Neutrophil (primary cell): ENCODE data around the gene ADCY10.

Source experiments
- H3K27ac ChIP-seq: fragments of 200-600 bp; sonication (generic); 2 replicates; pipeline ENCODE4 v1.5.1; 2016; ENCODE audit warnings: mild to moderate bottlenecking, moderate library complexity
- H3K27me3 ChIP-seq: fragments of 200-600 bp; sonication (generic); 2 replicates; pipeline ENCODE4 v1.6.0; 2016; ENCODE audit warnings: mild to moderate bottlenecking
- H3K36me3 ChIP-seq: fragments of 200-600 bp; sonication (generic); 2 replicates; pipeline ENCODE4 v1.5.1; 2017
- H3K4me1 ChIP-seq, 2 experiments: fragments of 200-600 bp in 1 of 2; sonication (generic) in 1 of 2; 1 replicate in 1 of 2; 2 replicates in 1 of 2; pipeline versions ENCODE4 v1.5.1 to v1.6.1; 2013 to 2016; ENCODE audit warnings: low read depth in 1 of 2, low read length in 1 of 2, mild to moderate bottlenecking in 1 of 2, moderate library complexity in 1 of 2; ENCODE audit not compliant: control insufficient read depth in 1 of 2, insufficient read depth in 1 of 2
- H3K4me3 ChIP-seq, 2 experiments: fragments of 200-600 bp in 1 of 2; sonication (generic) in 1 of 2; 1 replicate in 1 of 2; 2 replicates in 1 of 2; pipeline ENCODE4 v1.5.1; 2013 to 2016; ENCODE audit warnings: low read depth in 1 of 2, low read length in 1 of 2, mild to moderate bottlenecking in 1 of 2, moderate library complexity in 1 of 2
- H3K9me3 ChIP-seq: fragments of 200-600 bp; sonication (generic); 2 replicates; pipeline ENCODE4 v1.5.1; 2016
- CTCF ChIP-seq: fragments of 200-600 bp; sonication (generic); IDR thresholded peaks from 2 replicates; pipeline ENCODE4 v1.5.1; 2016; ENCODE audit warnings: antibody characterized with exemption

The ADCY10 gene

GRCh38 chr1:167860231-167860923, 53.6 kb downstream of the ADCY10 start:
- no peak for TF ChIP-seq CTCF
- Histone ChIP-seq H3K27me3 (no peaks in the 10 kb centered on the region), H3K4me1 (no peaks in the 10 kb centered on the region), H3K27ac (no peak overlapping the region), H3K36me3 (no peaks in the 10 kb centered on the region), H3K4me3 (no peak overlapping the region), H3K9me3 (no peaks in the 10 kb centered on the region)

- no peak overlapping the region for H3K4me3 ChIP-seq
- H3K27ac ChIP-seq: no peak overlapping the region
- no peaks in the 10 kb centered on the region for H3K36me3 ChIP-seq
- H3K27me3 ChIP-seq: no peaks in the 10 kb centered on the region
- no peaks in the 10 kb centered on the region for H3K4me1 ChIP-seq
- H3K9me3 ChIP-seq: no peaks in the 10 kb centered on the region
- TF ChIP-seq CTCF: no peak
Observed at GRCh38 chr1:167856711-167857418, 57.1 kb downstream of the ADCY10 start.

- Histone ChIP-seq H3K4me1 (no peaks in the 10 kb centered on the region), H3K27ac (no peak overlapping the region), H3K9me3 (no peaks in the 10 kb centered on the region), H3K4me3 (no peak overlapping the region), H3K36me3 (no peaks in the 10 kb centered on the region), H3K27me3 (no peaks in the 10 kb centered on the region)
- TF ChIP-seq CTCF: no peak
Observed at GRCh38 chr1:167854184-167854583, 59.8 kb downstream of the ADCY10 start.

GRCh38 chr1:167849666-167850065, 64.3 kb downstream of the ADCY10 start:
- Histone ChIP-seq H3K36me3 (no peaks in the 10 kb centered on the region), H3K9me3 (no peaks in the 10 kb centered on the region), H3K4me1 (no peaks in the 10 kb centered on the region), H3K27ac (no peak overlapping the region), H3K27me3 (no peaks in the 10 kb centered on the region), H3K4me3 (no peak overlapping the region)
- TF ChIP-seq CTCF: no peak

- no peak for TF ChIP-seq CTCF
- no peaks in the 10 kb centered on the region for H3K9me3 ChIP-seq
- H3K27ac ChIP-seq: no peak overlapping the region
- no peaks in the 10 kb centered on the region for H3K4me1 ChIP-seq
- no peak overlapping the region for H3K4me3 ChIP-seq
- no peaks in the 10 kb centered on the region for H3K36me3 ChIP-seq
- no peaks in the 10 kb centered on the region for H3K27me3 ChIP-seq
Observed at GRCh38 chr1:167842872-167843271, 71.1 kb downstream of the ADCY10 start.
